GM12874 (cell line): Measurements from ENCODE around the gene FGGY.

Source experiments
- TF ChIP-seq, protein P1 (sequence below): IDR thresholded peaks from 2 replicates; pipeline ENCODE4 v1.5.1; 2011; ENCODE audit warnings: low read depth, mild to moderate bottlenecking, control low read depth, low read length, moderate library complexity; ENCODE audit not compliant: insufficient read depth

The FGGY gene

DNA sequence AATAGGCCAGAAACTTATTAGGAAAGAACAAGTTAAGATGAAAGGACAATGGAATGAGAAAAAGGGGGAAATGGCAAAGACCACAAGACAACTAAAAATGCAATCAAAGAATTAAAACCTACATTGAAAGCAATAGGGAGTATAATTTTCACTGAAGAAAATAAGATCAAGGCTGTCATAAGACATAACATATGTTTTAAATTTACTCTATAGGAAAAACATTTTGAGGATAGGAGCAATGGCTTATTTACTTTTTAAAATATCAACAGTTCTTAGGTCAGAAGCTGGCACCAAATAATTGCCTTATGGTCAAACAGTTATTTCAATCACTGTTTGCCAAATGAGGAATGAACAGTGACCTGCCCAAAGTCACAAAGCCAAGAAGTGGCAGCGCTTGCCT is 346.6 kb downstream of the FGGY start:
- TF ChIP-seq, protein P1, sequence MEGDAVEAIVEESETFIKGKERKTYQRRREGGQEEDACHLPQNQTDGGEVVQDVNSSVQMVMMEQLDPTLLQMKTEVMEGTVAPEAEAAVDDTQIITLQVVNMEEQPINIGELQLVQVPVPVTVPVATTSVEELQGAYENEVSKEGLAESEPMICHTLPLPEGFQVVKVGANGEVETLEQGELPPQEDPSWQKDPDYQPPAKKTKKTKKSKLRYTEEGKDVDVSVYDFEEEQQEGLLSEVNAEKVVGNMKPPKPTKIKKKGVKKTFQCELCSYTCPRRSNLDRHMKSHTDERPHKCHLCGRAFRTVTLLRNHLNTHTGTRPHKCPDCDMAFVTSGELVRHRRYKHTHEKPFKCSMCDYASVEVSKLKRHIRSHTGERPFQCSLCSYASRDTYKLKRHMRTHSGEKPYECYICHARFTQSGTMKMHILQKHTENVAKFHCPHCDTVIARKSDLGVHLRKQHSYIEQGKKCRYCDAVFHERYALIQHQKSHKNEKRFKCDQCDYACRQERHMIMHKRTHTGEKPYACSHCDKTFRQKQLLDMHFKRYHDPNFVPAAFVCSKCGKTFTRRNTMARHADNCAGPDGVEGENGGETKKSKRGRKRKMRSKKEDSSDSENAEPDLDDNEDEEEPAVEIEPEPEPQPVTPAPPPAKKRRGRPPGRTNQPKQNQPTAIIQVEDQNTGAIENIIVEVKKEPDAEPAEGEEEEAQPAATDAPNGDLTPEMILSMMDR: no peak

DNA sequence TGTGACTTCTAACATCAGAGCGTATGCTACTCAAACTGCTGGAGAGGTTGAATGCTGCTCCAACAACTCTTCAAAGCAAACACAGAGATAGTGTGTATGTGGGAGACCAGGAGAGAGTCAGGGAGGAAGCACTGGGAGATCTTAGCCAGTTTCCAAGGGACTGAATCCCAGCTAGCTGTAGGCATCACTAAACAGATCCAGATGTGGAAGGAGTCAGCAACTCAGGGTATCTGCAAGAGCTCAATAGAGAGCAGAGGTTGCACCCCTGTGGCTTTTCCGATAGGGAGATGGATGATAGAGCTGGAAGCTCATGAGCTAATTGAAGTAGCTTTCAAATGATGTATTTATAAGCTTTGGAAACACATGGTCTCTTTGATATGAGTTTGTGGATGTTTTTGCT is 349.0 kb downstream of the FGGY start:
- TF ChIP-seq, protein P1: no peak

DNA sequence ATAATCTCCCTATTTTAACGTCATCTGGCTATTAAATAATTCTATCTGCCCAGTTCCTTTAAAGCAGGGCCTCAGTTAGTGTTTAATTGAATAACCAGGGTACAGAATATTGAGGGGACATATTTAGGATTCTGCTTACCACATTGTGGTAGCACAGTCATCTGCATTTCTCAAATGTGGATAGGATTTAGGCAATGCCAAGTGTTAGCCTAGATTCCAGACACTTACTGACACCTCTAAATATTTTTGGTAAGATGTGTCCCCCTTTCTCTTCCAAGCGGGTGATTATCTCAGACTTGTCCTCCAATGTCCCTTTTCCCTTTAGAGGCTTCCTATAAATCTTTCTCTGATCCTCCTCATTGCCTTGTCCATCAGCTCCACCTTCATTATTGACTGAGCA is 357.1 kb downstream of the FGGY start:
- TF ChIP-seq, protein P1: no peak

DNA sequence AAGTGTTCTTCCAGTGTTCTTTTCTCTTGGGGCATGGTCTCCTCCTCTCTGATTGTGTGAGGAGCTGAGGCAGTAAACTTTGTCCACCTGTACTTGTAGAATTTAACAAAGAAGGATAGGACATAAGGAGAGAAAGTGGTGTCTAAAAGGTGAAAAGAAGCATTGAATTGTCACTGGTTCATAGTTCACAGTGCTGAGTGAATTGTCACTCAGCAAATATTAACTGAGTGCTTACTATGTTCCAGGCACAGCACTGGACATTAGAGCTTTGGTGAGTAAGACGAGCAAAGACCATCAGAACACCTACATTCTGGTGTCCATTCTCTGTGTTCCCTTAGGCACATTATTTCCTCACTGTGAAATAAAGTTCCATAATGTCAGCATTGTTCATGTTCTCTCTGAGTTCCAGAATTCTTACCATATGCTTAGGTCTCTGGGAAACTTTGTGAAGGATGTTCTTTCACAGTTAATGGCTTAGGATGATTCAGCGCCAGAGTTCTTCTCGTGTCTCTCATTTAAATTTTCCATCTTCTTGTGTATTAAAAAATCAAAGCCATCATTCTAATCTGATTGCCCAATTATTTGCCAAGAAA is 361.1 kb downstream of the FGGY start:
- TF ChIP-seq, protein P1: no peak

DNA sequence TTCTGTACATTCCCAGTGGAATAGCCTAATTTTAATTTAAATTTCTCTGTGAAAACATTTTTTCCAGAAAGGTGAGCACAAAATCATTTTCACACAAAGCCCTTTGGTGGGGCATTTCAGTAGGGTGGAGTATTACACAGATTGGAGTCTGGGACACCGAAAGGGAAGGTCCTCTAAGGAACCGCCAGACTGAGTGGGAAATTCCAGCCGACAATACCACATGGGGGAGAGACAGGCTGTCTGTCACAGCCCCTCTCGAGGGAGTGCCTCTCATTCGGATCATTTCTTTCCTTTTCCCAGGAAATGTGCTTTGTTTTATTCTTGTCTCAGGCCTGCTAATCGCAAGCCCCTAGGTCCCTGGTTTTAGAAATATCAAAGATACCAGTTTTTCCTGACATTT is 367.3 kb downstream of the FGGY start:
- TF ChIP-seq, protein P1: no peak

DNA sequence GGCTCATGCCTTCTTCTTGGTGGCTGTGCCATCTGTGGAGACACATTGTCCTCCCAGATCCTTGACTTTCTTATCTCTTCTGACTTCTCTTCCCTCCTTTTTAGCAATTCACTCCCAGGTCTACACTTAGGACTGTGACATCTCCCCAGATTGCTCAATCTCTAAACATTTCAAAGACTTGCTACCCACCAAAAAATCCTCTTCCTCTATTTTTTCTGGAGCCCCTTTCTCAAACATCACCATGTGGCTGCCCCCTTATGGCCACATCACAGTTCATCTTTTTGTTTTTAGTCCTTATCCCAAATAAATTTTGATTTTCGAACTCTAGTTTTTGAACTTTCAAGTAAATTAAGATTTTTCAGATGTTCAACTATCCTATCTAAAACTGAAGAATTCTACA is 369.2 kb downstream of the FGGY start:
- TF ChIP-seq, protein P1: no peak

DNA sequence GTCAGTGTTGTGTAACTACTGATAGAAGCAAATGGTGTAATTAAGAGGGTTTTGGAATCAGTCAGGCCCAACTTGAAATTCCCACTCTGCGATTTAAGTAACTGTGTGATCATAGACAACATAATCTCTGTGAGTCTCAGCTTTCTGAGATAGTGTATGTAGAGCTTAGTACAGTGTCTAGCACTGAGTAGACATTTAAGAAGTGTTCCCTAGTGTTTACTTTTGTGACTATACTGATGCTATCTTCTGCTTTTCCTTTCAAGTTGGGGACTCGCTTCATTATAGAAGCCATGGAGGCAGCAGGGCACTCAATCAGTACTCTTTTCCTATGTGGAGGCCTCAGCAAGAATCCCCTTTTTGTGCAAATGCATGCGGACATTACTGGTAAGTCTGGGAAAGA is 370.1 kb downstream of the FGGY start:
- TF ChIP-seq, protein P1: no peak
